Fibroblast of the aortic adventitia (primary cell): ENCODE data around the gene PCMTD2. TPM values are rescaled to one million over a fixed set of nuclear protein-coding genes. Genes with fewer than 3 reads are reported as not detected.

Source experiments
- DNase-seq: peaks from one replicate; pipeline ENCODE4 v3.0.0-alpha.2; 2010; ENCODE audit warnings: low read depth
- H3K4me3 ChIP-seq: 2 replicates; pipeline ENCODE4 v1.5.1; 2011; ENCODE audit warnings: low read depth, mild to moderate bottlenecking, control low read depth, low read length, moderate library complexity
- CTCF ChIP-seq: IDR thresholded peaks from 2 replicates; pipeline ENCODE4 v1.5.1; 2011; ENCODE audit warnings: mild to moderate bottlenecking, low read length, control low read depth, inconsistent platforms; ENCODE audit not compliant: insufficient read depth
- total RNA-seq: library from RNA; depleted of rRNA; stranded (reverse); fragments of >200 nt; gene quantifications from 2 replicates; pipeline ENCODE4 v1.2.3, GENCODE V29; 2012; ENCODE audit warnings: low replicate concordance

PCMTD2 gene
- total RNA-seq, 1 donor, result 33.8 TPM

GRCh38 chr20:64273109-64273508 is 17.6 kb downstream of the PCMTD2 start:
- TF ChIP-seq CTCF, result no peak
- H3K4me3 ChIP-seq, result no peak overlapping the region
- DNase-seq, result no peak

GRCh38 chr20:64276817-64277216 is 21.3 kb downstream of the PCMTD2 start:
- TF ChIP-seq CTCF, result no peak
- no peak overlapping the region for H3K4me3 ChIP-seq
- no peak for DNase-seq

GRCh38 chr20:64277571-64278316 is 22.2 kb downstream of the PCMTD2 start:
- no peak overlapping the region for H3K4me3 ChIP-seq
- DNase-seq, result no peak
- no peak for TF ChIP-seq CTCF

- no peak for DNase-seq
- TF ChIP-seq CTCF, result no peak
These were observed 22.8 kb downstream of the PCMTD2 start for GRCh38 chr20:64278317-64278681.

GRCh38 chr20:64279826-64280459 is 24.4 kb downstream of the PCMTD2 start:
- H3K4me3 ChIP-seq, result no peak overlapping the region
- DNase-seq, result no peak
- TF ChIP-seq CTCF, result no peak

More at GRCh38 chr20:64278317-64278681, 22.8 kb downstream of the PCMTD2 start:
- H3K4me3 ChIP-seq, result no peak overlapping the region

GRCh38 chr20:64280460-64280843 is 24.9 kb downstream of the PCMTD2 start:
- no peak for DNase-seq
- H3K4me3 ChIP-seq, result no peak overlapping the region
- TF ChIP-seq CTCF, result no peak

GRCh38 chr20:64283646-64284045 is 28.1 kb downstream of the PCMTD2 start:
- H3K4me3 ChIP-seq, result no peak overlapping the region
- no peak for TF ChIP-seq CTCF
- no peak for DNase-seq
